Stimulated activated CD4-positive, alpha-beta T cell treated with anti-CD3 and anti-CD28 coated beads, Interleukin-1b, Interleukin-23, amount 100 ng/mL, for 24 hours (primary cell): ENCODE results near the gene ZMYND12.
"Not testable (repeated sequence)": the region's sequence is repeated elsewhere in the genome, so short reads cannot be mapped to it uniquely, and the experiment has no call there.

ENCODE experiments used
- DNase-seq, 4 experiments: peaks; one replicate each; pipeline ENCODE4 v3.0.0-alpha.2; 2020; ENCODE audit warnings: low read depth in 4 of 4, low spot score in 1 of 4

Gene ZMYND12, protein sequence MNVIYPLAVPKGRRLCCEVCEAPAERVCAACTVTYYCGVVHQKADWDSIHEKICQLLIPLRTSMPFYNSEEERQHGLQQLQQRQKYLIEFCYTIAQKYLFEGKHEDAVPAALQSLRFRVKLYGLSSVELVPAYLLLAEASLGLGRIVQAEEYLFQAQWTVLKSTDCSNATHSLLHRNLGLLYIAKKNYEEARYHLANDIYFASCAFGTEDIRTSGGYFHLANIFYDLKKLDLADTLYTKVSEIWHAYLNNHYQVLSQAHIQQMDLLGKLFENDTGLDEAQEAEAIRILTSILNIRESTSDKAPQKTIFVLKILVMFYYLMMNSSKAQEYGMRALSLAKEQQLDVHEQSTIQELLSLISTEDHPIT

DNA sequence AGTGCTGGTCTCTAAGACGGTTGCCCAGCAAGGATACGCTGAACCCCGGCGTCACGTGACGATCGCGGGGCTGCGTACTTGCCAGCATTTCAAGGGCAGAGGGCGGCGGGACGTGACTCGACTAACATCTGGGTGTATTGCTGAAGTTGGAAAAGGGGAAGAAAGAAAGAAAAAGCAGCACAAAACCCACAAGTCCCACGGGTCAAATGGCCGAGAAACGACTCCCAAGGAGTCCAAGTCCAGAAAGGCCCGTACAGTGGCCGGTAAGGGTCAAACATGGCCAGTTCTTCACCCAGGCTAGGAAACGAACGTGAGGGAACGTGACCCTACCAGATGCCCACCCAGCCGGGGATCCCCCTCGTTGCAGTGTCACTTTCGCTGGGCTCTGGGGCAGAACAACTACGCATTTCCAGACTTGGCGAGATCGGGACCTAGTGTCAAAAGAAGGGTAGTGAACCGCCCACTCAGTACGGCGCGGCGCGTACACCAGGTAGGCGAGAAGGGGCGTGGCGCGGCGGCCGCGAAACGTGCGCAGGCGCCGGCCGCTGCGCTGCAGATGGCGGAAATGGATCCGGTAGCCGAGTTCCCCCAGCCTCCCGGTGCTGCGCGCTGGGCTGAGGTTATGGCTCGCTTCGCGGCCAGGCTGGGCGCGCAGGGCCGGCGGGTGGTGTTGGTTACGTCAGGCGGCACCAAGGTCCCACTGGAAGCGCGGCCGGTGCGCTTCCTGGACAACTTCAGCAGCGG is at the start of gene ZMYND12, which contains the start of gene PPCS:
ZMYND12 (minus strand) TSS at position 13 of the 744 bp plus-strand sequence. CDS start 25 bp downstream, outside the sequence.
PPCS (plus strand) TSS at position 534 of the 744 bp plus-strand sequence; CDS start at position 557, 23 bp downstream.
- peak; percentile 88 to 93 (median 90) for DNase-seq

- DNase-seq = no peak
Observed at GRCh38 chr1:42504535-42505128, 48.8 kb upstream of the ZMYND12 start.

DNA sequence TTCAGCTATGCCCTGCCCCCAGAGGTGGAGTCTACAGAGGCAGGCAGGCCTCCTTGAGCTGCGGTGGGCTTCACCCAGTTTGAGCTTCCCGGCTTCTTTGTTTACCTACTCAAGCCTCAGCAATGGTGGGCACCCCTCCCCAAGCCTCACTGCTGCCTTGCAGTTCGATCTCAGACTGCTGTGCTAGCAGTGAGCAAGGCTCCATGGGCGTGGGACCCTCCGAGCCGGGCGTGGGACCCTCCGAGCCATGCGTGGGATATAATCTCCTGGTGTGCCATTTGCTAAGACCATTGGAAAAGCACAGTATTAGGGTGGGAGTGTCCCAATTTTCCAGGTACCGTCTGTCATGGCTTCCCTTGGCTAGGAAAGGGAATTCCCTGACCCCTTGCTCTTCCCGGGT is 46.2 kb upstream of the ZMYND12 start:
- DNase-seq = not testable (repeated sequence)

DNA sequence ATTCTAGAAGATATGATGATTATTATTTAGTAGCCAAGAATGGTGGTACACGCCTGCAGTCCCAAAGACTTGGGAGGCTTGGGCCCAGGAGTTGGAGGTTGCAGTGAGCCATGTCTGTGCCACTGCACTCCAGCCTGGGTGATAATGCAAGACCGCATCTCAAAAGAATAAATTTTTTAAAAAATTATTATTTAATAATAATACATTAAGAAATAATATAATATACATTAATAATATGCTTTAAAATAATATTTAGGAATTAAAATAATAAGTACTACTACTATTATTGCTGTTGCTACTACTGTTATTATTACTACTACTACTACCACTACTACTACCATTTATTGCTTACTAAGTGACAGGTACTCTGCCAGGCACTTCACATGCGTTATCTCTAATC is 34.4 kb upstream of the ZMYND12 start:
- no peak for DNase-seq

DNA sequence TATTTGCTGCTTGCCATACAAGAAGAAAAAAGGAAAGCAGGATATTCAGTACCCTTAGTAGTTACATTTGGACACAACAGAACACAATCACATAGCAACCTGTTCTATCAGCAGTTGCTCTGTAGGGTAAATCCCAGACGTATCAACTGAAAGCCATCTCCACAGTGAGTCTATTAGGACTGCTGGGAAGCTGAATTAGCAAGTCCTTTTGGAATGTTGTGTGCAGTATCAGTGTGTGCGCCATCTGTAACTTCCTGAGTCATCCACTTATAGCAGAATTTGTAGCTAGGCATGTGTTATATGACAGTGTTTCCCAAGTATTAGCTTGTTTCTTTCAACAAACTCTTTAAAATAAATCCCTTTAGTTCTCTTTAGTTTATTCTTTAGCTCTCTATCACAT is 28.6 kb upstream of the ZMYND12 start:
- no peak for DNase-seq

GRCh38 chr1:42482635-42483153 is 26.9 kb upstream of the ZMYND12 start:
- DNase-seq = no peak

DNA sequence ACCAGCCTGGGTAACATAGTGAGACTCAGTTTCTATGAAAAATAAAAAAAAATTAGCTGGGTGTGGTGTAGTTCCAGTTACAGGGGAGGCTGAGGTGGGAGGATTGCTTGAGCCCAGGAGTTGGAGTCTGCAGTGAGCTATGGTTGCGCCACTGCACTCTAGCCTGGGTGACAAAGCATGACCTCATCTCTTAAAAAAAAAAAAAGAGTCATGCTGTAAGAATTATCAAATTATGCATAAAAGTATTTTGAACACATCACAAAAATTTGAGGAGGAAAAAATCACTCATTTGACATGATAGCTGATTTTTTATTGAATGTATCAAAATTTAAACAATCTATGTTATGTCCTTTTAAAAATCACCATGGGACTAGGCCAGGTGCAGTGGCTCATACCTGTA is 25.1 kb upstream of the ZMYND12 start:
- no peak for DNase-seq

DNA sequence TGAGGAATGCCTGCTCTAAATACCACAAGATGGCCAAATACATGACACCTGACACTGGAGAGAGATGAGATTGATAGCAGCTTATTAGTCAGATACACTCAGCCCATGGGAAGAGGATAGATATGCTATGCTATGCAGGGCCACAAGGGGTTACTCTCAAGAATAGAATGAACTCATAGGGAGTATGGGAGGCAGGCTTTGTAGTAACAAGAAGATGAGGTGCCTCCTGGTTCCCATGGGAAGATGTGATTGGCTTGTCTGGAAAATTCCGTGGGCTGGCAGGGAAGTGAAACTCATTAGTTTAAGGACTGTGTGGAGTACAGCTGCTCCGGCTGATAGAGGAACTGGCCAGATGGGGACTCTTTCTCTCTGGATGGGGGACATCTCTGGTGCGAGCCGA is 23.8 kb upstream of the ZMYND12 start:
- DNase-seq = no peak

DNA sequence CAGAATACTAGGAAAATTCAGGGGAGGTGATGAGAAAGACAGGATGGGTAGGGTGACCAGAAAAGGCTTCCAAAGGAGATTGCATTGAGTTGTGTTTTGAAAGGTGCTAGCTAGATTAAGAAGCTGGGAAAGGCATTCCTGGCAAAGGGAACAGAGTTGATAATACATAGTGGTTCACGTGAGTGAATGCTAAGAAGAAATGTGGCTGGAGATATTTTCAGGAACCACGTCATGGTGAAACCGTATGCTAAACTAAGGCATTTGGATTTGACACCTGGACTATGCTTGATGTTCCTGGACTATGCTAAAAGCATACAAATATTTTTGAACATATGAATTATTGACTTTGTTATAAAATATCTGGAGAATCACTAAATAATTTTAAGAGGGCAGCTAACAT is 22.0 kb upstream of the ZMYND12 start:
- no peak for DNase-seq

- DNase-seq = not testable (repeated sequence)
Observed at GRCh38 chr1:42477354-42477753, 21.5 kb upstream of the ZMYND12 start.

- no peak for DNase-seq
Observed at GRCh38 chr1:42476605-42477004, 20.8 kb upstream of the ZMYND12 start.

- no peak for DNase-seq
Observed at GRCh38 chr1:42469727-42470126, 13.9 kb upstream of the ZMYND12 start.

DNA sequence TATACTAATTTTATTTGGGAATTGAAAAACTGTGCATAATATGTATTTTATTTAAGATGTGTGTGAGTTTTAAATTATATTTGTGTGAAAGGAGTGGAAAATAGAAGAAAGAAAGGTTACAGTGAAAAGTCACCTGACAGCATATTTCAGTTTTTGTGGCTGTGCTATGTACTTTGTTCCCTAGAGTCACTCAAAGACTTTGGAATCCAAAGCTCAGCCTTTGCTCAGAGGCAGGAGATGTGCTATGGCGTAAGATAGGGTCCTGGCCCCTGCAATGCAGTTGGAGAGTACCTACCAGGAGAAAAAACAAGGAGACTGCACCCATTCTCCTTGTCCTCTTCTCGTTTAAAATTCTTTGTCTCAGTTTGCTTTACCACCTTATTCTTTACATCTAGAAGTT is 10.2 kb upstream of the ZMYND12 start:
- DNase-seq = no peak

DNA sequence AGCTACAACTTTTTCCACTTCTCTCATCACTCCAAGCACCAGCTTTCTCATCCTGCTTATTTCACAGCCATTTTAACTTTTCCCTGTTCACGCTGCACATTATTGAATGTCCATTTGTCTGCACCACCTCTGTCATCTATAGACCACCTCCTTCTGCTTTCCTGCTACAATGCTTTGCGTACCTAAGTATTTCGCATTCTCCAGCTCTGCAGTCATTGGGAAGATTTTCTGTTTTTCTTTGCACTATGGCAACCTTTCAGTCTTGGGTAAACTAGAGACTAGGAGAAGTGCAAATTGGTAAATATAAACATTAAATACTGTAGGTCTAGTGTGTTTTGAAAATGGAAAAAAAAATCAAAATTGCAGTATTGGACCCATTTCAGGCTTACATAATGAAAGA is 8.1 kb upstream of the ZMYND12 start:
- no peak for DNase-seq

DNA sequence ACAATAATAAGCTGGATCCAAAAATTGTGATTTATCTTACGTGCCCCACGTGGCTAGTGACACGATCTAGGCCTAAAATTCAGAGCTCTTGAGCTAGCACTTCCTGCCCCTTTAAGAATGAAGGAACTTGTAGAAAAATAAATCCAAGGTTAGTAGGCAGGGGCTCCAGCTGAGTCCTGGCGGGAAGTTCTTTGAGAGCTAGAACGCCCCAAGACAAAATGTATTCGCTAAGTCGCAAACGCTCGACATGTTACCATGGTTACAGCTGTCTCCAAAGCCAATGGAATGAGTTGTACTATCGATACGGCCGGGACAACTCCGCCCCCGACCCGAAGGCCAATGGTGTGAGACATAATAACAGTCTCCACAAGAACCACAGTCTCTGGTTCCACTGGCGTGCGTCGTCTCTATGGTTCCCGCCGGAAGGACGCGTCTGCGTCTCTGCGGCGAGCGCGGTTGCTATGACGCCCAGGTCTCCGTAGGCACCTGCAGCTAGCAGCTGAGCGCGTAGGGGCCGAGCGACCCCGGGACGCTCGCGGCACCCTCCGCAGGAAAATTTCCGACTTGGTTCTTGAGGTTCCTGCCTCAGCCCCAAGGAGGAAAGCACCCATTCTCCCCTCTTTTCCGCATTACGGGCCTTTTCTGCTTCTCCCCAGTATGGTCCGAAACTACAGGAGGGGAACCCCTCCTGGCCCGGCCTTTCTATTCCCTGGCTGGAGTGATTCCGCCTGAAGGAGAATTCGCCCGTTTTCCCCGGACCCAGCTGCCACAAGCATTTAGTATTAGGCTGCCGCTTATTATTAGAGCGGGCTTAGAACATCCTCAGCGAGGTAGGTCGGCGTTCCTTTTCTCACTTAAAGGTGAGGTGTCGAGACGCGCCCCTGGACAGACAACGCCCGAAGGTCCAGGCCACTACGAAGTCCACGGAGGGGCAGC is 7.3 kb upstream of the ZMYND12 start, which contains the start of gene CCDC30:
CCDC30 (plus strand) TSS at position 459 of the 936 bp plus-strand sequence. CDS start 17,266 bp downstream, outside the sequence.
- DNase-seq = peak; percentile 71 to 94 (median 88)

- DNase-seq = no peak
Observed at GRCh38 chr1:42461196-42461595, 5.4 kb upstream of the ZMYND12 start.

DNA sequence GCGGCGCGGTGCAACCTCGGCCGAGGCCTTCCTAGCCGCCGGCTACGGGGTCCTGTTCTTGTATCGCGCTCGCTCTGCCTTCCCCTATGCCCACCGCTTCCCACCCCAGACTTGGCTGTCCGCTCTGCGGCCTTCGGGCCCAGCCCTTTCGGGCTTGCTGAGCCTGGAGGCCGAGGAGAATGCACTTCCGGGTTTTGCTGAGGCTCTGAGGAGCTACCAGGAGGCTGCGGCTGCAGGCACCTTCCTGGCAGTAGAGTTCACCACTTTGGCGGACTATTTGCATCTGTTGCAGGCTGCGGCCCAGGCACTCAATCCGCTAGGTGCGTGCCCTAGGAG is 900 bp upstream of the ZMYND12 start:
- DNase-seq = peak; percentile 16 to 37 (median 34)

- no peak for DNase-seq
Observed at GRCh38 chr1:42454403-42454802, 1.4 kb downstream of the ZMYND12 start.

GRCh38 chr1:42453386-42453785 is 2.4 kb downstream of the ZMYND12 start:
- no peak for DNase-seq

- no peak for DNase-seq
Observed at GRCh38 chr1:42450061-42450460, 5.8 kb downstream of the ZMYND12 start.

DNA sequence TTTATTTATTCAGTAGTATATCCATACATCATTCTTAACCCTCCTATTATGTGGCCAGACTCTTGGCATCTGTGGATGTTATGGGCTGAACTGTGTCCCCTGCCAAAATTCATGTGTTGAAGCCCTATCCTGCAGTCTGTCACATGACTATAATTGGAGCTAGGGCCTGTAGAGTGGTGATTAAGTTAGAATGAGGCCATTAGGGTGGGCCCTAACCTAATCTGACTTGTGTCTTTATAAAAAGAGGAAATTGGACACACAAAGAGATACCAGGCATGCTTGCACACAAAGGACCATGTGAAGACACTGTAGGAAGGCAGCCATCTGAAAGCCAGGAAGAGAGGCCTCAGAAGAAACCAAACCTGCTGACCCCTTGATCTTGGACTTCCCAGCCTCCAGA is 6.6 kb downstream of the ZMYND12 start:
- no peak for DNase-seq
